NCI-H748 (cell line): Measurements from ENCODE around the gene ARHGEF7.

Experiments
- DNase-seq: peaks from one replicate; lab custom pipeline; 2025; ENCODE audit not compliant: unreplicated experiment; lab: John Stamatoyannopoulos, UW

ARHGEF7 gene

GRCh38 chr13:111111376-111111937 lies 3.7 kb upstream of the ARHGEF7 start:
- DNase-seq: no peak

DNA sequence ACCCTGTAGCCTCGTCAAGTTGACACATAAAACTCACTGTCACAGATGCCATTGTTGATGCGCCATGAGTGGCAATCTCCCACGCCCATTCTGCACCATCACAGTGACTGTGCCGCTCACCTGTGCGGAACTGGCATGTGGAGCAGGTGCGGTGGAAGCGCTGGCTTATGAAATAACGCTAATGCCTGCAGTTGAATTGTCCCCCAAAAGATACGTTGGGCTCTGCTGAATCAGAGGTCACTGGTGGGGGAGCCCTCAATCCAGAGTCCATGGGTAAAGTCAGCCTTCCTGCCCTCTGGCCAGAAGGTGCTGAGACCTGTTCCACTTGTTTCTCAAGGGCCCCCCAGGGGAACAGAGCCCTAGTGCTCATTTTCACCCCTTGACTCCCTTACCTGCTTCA lies 2.9 kb upstream of the ARHGEF7 start:
- no peak for DNase-seq

DNA sequence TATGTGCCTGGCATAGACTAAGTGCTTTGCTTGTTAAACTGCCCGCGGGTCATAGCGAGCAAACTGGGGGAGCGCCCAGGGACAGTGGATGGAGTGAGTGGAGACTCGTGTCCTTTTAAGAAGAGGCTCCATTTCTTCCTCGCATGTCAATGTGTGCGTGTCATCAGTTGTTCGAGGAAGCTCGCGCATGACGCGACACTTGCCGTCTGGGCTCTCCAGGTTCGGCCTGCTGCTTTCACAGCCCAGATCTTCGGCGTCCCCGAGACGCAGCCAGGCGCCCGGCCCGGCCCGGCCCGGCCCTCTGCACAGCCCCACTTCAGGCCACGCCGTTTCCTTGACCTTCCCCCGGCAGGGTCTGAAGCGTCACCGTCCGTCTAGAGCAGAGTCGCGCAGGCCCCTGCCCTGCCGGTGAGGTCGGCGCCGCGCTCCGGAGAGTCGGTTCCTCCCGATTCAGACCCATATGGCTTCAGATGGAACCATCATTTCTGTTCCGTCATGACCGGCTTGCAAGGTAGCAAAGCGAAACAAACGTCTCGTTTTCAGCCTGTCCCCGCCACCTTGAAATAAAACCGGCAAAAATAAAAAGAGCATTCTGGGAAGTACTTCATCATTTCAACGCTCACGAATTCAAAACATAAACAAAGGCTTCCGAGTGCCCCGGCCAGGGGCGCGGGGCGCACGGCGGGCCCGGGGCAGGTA lies 599 bp upstream of the ARHGEF7 start:
- DNase-seq: peak; percentile 80

GRCh38 chr13:111115965-111116521 lies 933 bp downstream of the ARHGEF7 start:
- DNase-seq: peak; percentile 46

DNA sequence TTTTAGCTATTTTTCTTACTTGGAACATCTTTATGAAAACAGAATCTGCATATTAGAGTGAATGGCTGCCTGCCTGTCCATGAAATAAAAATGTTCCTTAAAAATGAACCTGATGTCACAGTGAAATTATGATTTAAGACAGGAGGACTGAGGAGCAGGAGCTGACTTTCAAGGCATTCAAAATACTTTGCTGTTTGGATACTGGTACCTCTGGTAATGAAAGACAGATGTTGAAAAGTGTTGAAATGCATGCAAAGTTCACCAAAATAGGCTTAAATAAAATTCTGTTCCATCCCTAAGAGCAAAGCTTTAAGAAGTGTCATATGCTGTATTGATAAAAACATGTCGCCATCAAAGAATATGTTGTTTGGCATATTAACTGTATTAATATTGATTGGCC lies 1.7 kb downstream of the ARHGEF7 start:
- no peak for DNase-seq

GRCh38 chr13:111117289-111117688 lies 2.2 kb downstream of the ARHGEF7 start:
- DNase-seq: no peak

DNA sequence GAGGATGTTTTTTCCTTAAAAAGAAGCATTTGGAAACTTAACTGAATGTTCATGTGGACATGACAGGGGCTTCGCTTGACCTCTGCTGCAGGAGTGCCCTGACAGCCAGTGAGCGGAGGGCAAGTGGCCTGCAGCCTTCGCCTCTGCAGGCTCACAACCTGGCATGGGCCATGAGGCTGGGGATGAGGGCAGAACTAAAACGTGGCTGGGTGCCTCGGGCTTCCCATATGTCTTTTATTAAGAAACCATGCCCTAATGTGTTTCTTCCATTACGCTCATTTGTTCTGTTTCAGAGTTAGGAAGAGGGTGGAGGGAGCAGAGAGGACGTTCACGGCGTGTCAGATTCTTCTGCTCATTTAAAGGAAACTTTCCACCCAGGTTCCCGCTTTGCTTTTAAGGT lies 2.9 kb downstream of the ARHGEF7 start:
- no peak for DNase-seq

GRCh38 chr13:111118898-111119607 lies 3.9 kb downstream of the ARHGEF7 start:
- no peak for DNase-seq

- no peak for DNase-seq
These were observed 4.9 kb downstream of the ARHGEF7 start for GRCh38 chr13:111119966-111120365.

GRCh38 chr13:111120422-111120821 lies 5.3 kb downstream of the ARHGEF7 start:
- DNase-seq: no peak

DNA sequence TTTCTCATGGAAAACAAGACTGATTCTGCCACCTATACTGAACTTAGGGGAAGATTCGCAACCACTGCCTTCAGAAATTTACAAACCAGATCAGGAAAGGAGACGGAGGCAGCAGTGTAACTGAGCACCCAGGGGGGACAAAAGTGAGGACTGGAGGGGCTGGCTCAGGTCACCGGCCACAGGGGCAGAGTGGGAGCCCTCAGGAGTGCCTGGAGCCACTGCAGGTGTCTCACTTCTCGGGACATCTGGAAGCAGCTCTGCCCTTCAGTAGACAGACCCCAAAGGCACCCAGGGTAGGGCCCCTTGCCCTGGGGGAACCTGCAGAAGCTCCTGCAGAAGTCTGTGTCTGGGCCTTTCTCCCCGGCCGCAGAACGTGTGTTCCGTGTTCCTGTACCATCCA lies 5.8 kb downstream of the ARHGEF7 start:
- no peak for DNase-seq

DNA sequence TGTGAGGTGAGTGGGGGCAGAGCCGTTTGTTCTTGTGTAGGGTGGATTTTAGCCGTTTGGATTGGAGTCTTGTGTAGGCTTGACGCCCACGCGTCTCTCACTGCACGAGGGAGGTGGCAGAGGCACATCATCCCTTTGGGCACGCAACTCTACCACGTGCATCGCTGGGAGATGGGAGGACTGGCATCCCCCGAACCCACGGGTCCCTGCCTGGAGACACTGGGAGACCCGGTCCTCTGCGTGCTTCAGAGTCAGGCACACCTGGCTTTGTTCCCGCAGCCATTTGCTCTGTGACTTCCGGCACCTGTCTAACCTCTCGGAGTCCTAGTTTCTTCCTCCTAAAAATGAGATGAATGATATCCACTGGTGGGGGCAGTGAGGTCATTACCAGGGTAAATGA lies 6.4 kb downstream of the ARHGEF7 start:
- DNase-seq: peak; percentile 6

DNA sequence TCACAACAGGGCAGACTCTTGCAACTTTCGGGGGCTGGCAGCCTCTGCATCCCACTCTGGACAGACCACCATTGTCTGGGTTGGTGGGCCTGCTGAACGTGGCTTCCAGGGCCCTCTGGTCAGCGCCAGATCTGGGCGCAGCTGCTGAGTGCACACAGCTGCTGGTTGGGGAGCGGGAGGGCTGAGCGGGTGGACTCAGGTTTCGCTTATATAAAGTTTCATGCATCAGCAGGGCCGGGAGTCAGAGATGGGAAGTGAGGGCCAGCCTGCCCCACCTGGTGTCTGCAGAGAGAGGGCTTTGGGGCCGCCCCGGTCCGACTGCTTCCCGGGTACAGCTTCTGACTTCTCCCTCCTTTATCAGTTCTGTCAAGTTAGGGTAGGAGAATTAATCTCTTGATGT lies 6.9 kb downstream of the ARHGEF7 start:
- peak; percentile 51 for DNase-seq

- DNase-seq: no peak
These were observed 7.5 kb downstream of the ARHGEF7 start for GRCh38 chr13:111122631-111123030.

- no peak for DNase-seq
These were observed 8.1 kb downstream of the ARHGEF7 start for GRCh38 chr13:111123221-111123620.

- no peak for DNase-seq
These were observed 8.5 kb downstream of the ARHGEF7 start for GRCh38 chr13:111123649-111124048.

DNA sequence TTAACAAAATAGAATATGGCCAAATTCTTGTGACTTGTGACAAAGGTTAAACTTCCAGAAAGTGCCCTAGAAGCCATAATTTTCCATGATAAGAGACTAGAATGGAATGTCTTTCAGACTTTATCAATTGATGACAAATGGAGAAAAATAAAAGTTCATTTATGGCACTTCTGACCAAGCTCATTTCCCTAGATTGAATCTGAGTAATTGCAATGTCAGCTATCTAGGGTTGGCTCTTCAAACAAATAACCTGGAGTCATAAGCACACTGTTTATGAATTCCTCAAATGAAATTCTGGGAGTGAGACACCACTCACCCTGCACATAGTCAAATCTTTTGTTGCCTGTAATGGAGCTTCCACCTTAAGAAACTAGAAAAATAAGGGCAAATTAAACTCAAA lies 11.4 kb downstream of the ARHGEF7 start:
- no peak for DNase-seq

DNA sequence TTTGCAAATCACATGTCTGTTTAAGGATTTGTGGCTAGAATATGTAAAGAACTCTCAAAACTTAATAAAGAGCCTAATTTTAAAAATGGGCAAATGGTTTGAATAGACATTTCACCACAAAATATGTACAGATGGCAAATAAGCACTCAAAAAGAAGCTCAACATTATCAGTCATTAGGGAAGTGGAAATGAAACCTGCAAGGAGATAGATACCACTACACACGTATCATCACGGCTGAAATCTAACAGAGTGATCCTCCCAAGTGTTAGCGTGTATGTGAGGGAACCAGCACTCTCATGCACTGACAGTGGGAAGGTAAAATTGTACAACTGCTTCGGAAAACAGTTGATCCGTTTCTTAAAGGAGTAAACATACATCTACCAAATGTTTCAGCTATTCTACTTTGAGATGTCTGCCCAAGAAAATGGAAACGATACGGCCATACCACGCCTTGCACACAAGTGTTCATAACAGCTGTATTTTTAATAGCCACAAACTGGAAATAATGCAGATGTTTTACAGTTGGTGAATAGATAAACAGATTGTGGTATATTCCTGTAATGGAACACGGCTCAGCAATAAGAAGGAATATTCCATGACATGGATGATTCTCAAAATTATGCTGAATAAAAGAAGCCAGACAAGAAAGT lies 14.5 kb downstream of the ARHGEF7 start:
- no peak for DNase-seq

DNA sequence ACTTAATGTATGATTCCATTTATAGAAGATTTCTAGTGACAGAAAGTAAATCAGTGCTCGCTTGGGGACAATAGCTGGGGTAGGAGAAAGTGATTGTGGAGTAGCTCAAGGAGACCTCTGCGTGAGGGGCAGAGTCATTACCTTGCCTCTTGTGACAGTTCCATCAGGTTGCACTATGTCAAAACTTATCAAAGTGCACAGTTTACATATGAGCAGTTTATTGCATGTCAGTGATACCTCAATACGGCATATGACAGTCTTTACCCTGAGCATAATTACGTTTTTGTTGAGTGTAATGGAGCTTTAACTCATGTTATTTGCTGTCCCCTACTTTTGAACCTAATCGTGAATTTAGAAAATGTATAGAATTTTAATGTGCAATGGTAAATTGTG lies 15.0 kb downstream of the ARHGEF7 start:
- no peak for DNase-seq

GRCh38 chr13:111131048-111131447 lies 15.9 kb downstream of the ARHGEF7 start:
- DNase-seq: no peak

DNA sequence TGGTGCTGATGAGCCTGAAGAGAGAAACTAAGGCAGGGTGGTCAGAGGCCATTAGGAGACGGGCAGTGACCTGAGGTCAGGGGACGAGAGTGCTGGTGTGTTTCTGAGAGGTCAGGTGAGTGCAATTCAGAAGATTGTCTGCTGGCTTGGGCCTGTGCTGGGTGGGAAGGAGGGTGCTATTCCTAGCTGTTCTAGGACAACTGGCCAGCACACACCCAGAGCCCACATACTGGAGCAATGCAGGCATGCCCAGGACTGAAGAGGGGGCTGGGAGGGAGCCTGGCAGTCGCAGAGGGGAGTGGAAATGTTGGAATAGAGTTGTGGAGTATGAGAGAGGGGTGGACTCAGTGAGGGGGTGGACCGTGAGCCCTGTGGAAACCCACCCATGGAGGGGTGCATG lies 16.5 kb downstream of the ARHGEF7 start:
- no peak for DNase-seq

DNA sequence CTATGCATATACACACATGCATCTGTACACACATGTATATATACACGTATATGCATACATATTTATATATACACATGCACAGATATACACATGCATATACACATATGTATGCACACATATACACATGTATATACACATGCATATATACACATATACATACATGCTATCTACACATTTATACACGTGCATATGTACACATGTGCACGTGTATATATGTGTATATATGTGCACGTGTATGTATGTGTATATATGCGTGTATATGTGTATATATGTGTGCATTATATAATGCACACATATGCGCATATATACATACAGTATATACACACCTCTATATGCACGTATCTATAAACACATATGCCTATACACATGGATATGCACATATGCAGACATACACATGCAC lies 17.8 kb downstream of the ARHGEF7 start:
- DNase-seq: no peak
